ENCODE results near the gene ST6GAL2.

The ST6GAL2 gene

DNA sequence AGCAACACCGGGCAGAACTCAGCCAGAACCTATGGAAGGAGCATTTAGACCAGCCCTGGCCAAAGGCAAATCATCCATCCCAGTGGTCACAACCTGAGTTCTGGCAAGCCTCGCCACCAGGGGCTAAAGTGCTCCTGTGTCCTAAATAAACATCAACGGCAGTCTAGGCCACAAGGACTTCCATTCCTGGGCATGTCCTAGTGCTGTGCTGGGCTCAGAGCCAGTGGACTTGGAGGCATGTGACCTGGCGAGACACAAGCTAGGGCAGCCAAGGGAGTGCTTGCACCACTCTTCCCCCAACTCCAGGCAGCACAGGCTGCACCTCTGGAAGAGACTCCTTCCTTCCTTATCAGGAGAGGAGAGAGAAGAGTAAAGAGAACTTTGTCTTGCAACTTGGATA, 69.0 kb downstream of the ST6GAL2 start:
- DNase-seq, result no peak

- DNase-seq, result no peak
Measured at GRCh38 chr2:106812841-106813240, 73.1 kb downstream of the ST6GAL2 start.

DNA sequence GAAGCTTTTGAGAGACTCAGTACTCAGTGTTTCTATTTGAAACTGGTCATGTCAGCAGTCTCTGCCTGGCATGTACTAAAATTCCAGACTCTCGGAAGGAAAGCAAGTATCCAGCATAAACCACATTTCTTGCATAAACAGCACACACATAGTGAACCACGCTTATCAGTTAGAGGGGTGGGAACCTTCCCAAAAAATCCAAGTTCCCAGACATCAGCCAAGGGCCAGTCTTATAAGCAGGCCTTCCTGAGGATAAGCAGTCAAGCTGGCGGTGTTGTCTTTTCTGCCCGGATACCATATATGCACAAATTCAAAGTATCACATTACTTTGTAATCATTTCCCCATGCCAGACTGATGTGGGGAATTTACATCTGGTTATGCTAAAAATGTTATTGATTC, 73.6 kb downstream of the ST6GAL2 start:
- no peak for DNase-seq

GRCh38 chr2:106805716-106806115, 80.3 kb downstream of the ST6GAL2 start:
- DNase-seq, result no peak

DNA sequence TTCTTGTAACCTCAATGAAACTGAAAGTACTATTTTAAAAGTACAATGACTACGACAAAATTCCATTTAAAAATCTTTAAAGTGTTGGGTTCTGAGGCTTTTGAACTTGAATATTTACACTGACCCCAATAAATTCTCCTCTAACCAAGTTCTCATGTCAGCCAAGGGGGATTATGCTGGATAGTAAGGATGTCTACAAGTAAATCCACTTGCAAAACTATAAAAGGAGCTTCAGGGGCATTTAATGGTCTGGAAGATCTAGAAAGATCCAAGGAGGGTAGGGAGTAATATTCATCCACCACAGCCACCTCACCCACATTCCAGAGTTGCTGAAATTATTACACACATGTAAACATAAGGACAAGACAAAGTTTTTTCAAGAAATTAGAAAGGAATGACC, 81.8 kb downstream of the ST6GAL2 start:
- no peak for DNase-seq

- DNase-seq, result no peak
Measured at GRCh38 chr2:106800976-106801655, 84.9 kb downstream of the ST6GAL2 start.

DNA sequence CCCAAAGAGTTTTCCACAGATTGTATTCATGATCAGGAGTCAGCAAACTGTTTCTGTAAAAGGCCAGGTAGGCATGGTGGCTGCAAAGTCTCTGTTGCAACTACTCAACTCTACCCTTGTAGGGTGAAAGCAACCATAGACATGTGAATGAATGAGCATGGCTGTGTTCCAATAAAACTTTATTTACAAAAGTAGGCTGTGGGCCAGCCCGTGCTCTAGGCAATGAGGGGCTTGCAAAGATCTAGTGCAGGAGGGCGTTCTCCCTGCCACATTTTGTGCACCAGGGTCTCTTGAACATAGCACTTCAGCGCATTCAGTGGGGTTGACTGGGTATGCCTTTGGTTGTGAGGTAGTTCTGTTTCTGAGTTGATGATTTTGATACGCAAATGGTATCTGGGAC, 85.8 kb downstream of the ST6GAL2 start:
- DNase-seq, result no peak

- DNase-seq, result no peak
Measured at GRCh38 chr2:106798826-106799552, 87.0 kb downstream of the ST6GAL2 start.

DNA sequence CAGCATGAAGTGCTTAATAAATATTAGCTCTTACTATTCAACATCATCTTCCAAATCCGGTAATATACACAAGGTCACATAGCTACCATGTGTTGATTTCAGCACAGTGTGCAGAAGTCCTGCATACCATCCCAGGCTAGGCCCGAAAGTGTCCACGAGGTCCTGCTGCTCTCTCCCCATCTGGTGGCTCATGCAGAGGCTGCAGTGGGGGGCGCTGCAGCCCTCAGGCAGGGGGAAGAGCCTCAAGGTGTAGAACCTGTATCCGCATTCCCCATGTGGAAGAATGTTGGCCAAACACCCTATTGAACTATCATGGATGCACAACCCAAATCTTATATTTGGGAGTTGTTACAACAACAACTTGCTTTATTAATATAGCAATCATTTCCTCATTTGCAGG, 88.5 kb downstream of the ST6GAL2 start:
- DNase-seq, result no peak

GRCh38 chr2:106792671-106793070, 93.3 kb downstream of the ST6GAL2 start:
- no peak for DNase-seq

- DNase-seq, result no peak
Measured at GRCh38 chr2:106789185-106789584, 96.8 kb downstream of the ST6GAL2 start.

DNA sequence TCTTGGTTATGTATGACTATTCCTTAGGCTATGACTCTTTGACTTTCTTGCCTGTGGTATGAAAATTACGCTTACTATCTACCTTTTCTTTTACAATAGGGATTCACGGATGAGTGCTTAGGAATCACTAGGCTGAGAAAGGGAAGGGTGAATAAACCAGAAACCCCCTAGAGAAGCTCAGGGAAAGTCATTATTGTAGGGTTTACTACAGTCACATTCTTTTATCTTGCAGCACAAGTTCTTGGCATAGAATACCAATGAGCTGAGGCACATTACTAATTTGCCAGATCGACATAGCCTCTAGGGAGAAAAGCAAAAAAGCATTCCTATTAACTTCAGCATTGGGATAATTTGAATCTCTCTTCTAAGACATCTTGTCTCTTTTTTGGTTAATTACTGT, 103.3 kb downstream of the ST6GAL2 start:
- DNase-seq, result no peak

- no peak for DNase-seq
Measured at GRCh38 chr2:106781196-106781595, 104.8 kb downstream of the ST6GAL2 start.

DNA sequence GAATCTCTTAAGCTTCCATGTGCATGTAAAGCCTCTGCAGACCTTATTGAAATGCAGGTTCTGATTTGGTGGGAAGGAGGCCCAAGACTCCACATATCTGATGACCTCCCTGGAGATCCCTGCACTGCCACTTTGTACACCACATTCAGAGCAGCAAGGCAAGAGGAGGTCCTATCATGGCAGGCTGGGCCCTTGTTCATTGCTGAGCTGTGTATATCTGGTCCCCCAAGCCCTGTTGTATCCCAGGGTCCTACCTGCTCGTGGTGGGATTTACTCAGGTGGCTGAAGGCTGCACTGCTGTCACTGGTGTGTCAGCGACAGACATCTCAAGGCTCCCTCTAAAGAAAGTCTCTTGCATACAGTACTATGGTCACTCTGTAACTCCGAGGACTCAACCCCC, 114.2 kb downstream of the ST6GAL2 start:
- no peak for DNase-seq

DNA sequence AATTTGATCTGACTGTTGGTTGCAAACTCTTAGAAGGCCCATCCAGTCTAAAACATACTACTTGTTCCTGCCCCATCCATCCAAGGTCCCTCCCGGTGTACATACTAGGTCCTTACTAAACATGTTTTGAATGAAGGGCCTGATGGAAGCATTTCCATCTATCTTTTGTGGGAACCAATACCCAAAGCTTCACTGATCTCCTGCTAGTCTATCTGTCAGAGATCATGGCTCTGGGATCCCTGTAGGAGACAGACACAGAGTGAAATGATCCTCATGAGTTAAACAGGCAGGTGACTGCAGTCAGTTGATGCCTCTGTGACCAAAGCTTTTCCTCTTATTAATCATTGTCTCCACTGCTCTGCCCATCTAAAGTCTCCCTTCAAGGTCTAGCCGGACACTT, 115.0 kb downstream of the ST6GAL2 start:
- no peak for DNase-seq

GRCh38 chr2:106764614-106765013, 121.4 kb downstream of the ST6GAL2 start:
- DNase-seq, result no peak

DNA sequence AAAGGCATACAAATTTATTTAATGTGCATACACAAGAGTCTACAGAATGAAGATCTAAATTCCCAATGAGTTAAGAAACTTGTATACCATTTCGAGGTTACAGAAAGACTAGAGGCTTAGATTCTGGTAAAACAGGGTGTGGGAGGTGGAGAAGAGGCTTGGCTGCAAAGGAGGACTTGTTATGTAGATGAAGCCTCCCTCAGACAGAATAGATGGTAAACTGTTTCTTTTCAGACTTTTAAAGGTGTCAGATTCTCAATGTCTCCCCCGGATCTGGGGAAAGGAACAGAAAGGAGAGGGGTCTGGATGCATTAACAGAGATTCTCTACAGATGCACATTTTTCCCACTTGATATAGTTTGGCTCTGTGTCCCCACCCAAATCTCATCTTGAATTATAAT, 126.0 kb downstream of the ST6GAL2 start:
- DNase-seq, result no peak

DNA sequence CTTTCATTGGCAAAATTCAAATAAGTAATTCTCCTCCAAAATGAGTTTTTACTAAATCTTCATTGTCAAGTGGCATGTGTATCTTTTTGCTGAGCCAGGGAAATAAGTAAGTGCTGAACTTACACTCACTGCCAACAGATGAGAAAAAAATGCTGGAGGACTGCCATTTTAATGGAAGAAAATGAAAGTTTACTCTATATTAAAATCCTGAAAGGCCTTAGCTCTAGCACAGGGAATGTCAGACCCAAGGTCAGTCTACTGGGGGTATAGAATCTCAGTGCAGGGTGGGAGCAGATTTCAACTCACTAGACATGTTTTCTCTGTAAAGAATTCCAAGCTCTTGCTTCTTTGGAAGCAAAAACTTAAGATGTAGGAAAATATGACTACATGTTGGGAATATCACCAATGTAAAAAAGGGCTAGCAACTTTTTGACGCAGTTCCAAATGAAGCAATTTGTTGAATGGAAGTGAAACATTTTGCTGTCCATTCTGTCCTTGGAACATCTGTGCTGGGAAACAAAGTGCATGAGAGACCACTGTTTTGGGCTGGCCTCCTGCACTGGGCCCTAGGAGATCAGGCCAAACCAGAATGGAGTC, 127.0 kb downstream of the ST6GAL2 start:
- DNase-seq, result no peak

All from activated CD4-positive, alpha-beta T cell treated with anti-CD3 and anti-CD28 coated beads, Interleukin-2, amount 50 U/mL, for 48 hours (primary cell).